CD14-positive monocyte (primary cell): ENCODE measurements around the gene PUDP. TPM values are rescaled to one million over a fixed set of nuclear protein-coding genes. Genes with fewer than 3 reads are reported as not detected.

Source experiments
- DNase-seq, 3 donors: peaks; one replicate each; pipeline ENCODE4 v3.0.0-alpha.2; 2011 to 2022
- H2AFZ ChIP-seq: 2 replicates; pipeline ENCODE4 v1.6.0; 2012; ENCODE audit warnings: mild to moderate bottlenecking, low read depth, low read length, inconsistent platforms; ENCODE audit not compliant: insufficient read depth, poor library complexity, severe bottlenecking
- H3K27ac ChIP-seq, 2 donors: 1 replicate in 1 of 2; 2 replicates in 1 of 2; pipeline ENCODE4 v1.5.1; 2012 to 2013; ENCODE audit warnings: low read length in 2 of 2, control low read depth in 1 of 2, inconsistent platforms in 1 of 2, low read depth in 1 of 2, mild to moderate bottlenecking in 1 of 2
- H3K27me3 ChIP-seq, 2 donors: one replicate each; pipeline versions ENCODE4 v1.6.0 to v1.6.1; 2011 to 2013; ENCODE audit warnings: low read length in 2 of 2; ENCODE audit not compliant: control insufficient read depth in 2 of 2, insufficient read depth in 2 of 2
- H3K36me3 ChIP-seq, 2 donors: replicated peaks in 1 of 2; 1 replicate in 1 of 2; 2 replicates in 1 of 2; pipeline versions ENCODE4 v1.5.1 to v1.6.1; 2012 to 2013; ENCODE audit warnings: low read length in 2 of 2, control low read depth in 1 of 2, inconsistent platforms in 1 of 2, mild to moderate bottlenecking in 1 of 2; ENCODE audit not compliant: insufficient read depth in 2 of 2, control insufficient read depth in 1 of 2
- H3K4me1 ChIP-seq, 2 donors: 1 replicate in 1 of 2; 2 replicates in 1 of 2; pipeline versions ENCODE4 v1.5.1 to v1.6.1; 2012 to 2013; ENCODE audit warnings: low read length in 2 of 2, control low read depth in 1 of 2, inconsistent platforms in 1 of 2, mild to moderate bottlenecking in 1 of 2, moderate library complexity in 1 of 2; ENCODE audit not compliant: insufficient read depth in 2 of 2, control insufficient read depth in 1 of 2
- H3K4me2 ChIP-seq: replicated peaks from 2 replicates; pipeline ENCODE3; 2012; ENCODE audit warnings: low read length, moderate library complexity, mild to moderate bottlenecking; ENCODE audit not compliant: poor library complexity, severe bottlenecking; ENCODE audit errors: extremely low read depth
- H3K4me3 ChIP-seq, 3 experiments: fragments of 200-600 bp in 1 of 3; sonication (generic) in 1 of 3; replicated peaks in 1 of 3; 1 replicate in 2 of 3; 2 replicates in 1 of 3; pipeline ENCODE4 v1.5.1; 2011 to 2013; ENCODE audit warnings: low read length in 3 of 3, mild to moderate bottlenecking in 3 of 3, control low read depth in 2 of 3, low read depth in 2 of 3, inconsistent platforms in 1 of 3, moderate library complexity in 1 of 3
- H3K79me2 ChIP-seq: 2 replicates; pipeline ENCODE4 v1.6.0; 2012; ENCODE audit warnings: mild to moderate bottlenecking, control low read depth, inconsistent platforms, low read length, moderate library complexity; ENCODE audit not compliant: insufficient read depth
- H3K9ac ChIP-seq: 2 replicates; pipeline ENCODE4 v1.6.0; 2017; ENCODE audit warnings: low read length, mild to moderate bottlenecking; ENCODE audit not compliant: insufficient read depth, poor library complexity, severe bottlenecking
- H3K9me3 ChIP-seq, 2 donors: replicated peaks in 1 of 2; 1 replicate in 1 of 2; 2 replicates in 1 of 2; pipeline versions ENCODE4 v1.5.1 to v1.6.1; 2012 to 2013; ENCODE audit warnings: low read length in 2 of 2, control low read depth in 1 of 2; ENCODE audit not compliant: control insufficient read depth in 1 of 2, insufficient read depth in 1 of 2
- H4K20me1 ChIP-seq: 2 replicates; pipeline ENCODE4 v1.6.0; 2012; ENCODE audit warnings: mild to moderate bottlenecking, low read length, control low read depth, moderate library complexity; ENCODE audit not compliant: insufficient read depth
- H3K27ac Mint-ChIP-seq, 7 donors: one replicate each; pipeline ENCODE4 v1.8.0; 2020; ENCODE audit warnings: mild to moderate bottlenecking in 7 of 7, mixed read lengths in 7 of 7, moderate library complexity in 6 of 7, inconsistent platforms in 2 of 7
- H3K27me3 Mint-ChIP-seq, 3 donors: one replicate each; pipeline ENCODE4 v1.8.0; 2021 to 2022; ENCODE audit warnings: low read depth in 3 of 3, mild to moderate bottlenecking in 3 of 3, mixed read lengths in 3 of 3, moderate library complexity in 3 of 3, inconsistent platforms in 1 of 3
- H3K36me3 Mint-ChIP-seq, 2 donors: one replicate each; pipeline ENCODE4 v1.8.0; 2020; ENCODE audit warnings: mixed read lengths in 2 of 2, inconsistent platforms in 1 of 2, mild to moderate bottlenecking in 1 of 2
- H3K4me1 Mint-ChIP-seq: one replicate; pipeline ENCODE4 v1.8.0; 2020; ENCODE audit warnings: mild to moderate bottlenecking, mixed read lengths
- H3K4me3 Mint-ChIP-seq, 2 donors: one replicate each; pipeline ENCODE4 v1.8.0; 2020; ENCODE audit warnings: mild to moderate bottlenecking in 2 of 2, mixed read lengths in 2 of 2, moderate library complexity in 1 of 2
- H3K9me3 Mint-ChIP-seq, 7 donors: one replicate each; pipeline ENCODE4 v1.8.0; 2020 to 2022; ENCODE audit warnings: mixed read lengths in 7 of 7, mild to moderate bottlenecking in 6 of 7, moderate library complexity in 6 of 7, inconsistent platforms in 2 of 7
- WGBS: methylation state at CpG from one replicate; pipeline ENCODE4 v1.1.5; 2013; ENCODE audit warnings: missing lambda C conversion rate; ENCODE audit not compliant: insufficient coverage; 5-methylcytosine and 5-hydroxymethylcytosine counted together
- intact Hi-C, 2 donors: fragments of 100-400 bp; cut with micrococcal nuclease; formaldehyde crosslinking; loops; one replicate each; pipeline versions ENCODE4 v1.15.0 to v1.15.1; 2023
- polyA plus RNA-seq, 3 donors: library from polyadenylated mRNA; depleted of rRNA in 1 of 3; unstranded in 2 of 3; stranded (reverse) in 1 of 3; fragments of 300-500 nt in 2 of 3; fragments of >200 nt in 1 of 3; fragmentation: Illumina TruSeq in 2 of 3; gene quantifications; 1 replicate in 2 of 3; 2 replicates in 1 of 3; pipeline ENCODE4 v1.2.3, GENCODE V29; 2012 to 2021
- TF ChIP-seq, protein P1 (sequence below): fragments of 200-600 bp; IDR thresholded peaks from one replicate; pipeline ENCODE4 v1.8.0; 2022; ENCODE audit warnings: antibody characterized with exemption, mild to moderate bottlenecking

The PUDP gene
- polyA plus RNA-seq, 3 donors, result 21.4 to 49.5 (median 45.4) TPM

- peaks cover 48% of the 10 kb centered on the region for H4K20me1 ChIP-seq
- H2AFZ ChIP-seq, result no peak overlapping the region
- no peak overlapping the region for H3K4me2 ChIP-seq
- H3K4me3 ChIP-seq, result no peak overlapping the region
- no peaks in the 10 kb centered on the region for H3K9me3 ChIP-seq
- H3K27ac ChIP-seq, result no peak overlapping the region
- 100% methylated on average over 1 of the region's 5 CpGs for WGBS
- intact Hi-C loops, result no loop called here
- peaks cover 0 to 6% (median 0%) of the 10 kb centered on the region in 7 donors for H3K9me3 Mint-ChIP-seq
- peaks cover 7% of the 10 kb centered on the region for H3K79me2 ChIP-seq
- H3K4me3 Mint-ChIP-seq, result no peak overlapping the region
- H3K27me3 Mint-ChIP-seq, result peaks cover 0 to 2% (median 1%) of the 10 kb centered on the region in 3 donors
- no peak overlapping the region for H3K27ac Mint-ChIP-seq
- peaks cover 13 to 87% of the 10 kb centered on the region in 2 donors for H3K36me3 ChIP-seq
- H3K36me3 Mint-ChIP-seq, result peaks cover 26 to 65% of the 10 kb centered on the region in 2 donors
- DNase-seq, result no peak
- H3K4me1 ChIP-seq, result no peaks in the 10 kb centered on the region
- H3K27me3 ChIP-seq, result no peaks in the 10 kb centered on the region
- TF ChIP-seq, protein P1, sequence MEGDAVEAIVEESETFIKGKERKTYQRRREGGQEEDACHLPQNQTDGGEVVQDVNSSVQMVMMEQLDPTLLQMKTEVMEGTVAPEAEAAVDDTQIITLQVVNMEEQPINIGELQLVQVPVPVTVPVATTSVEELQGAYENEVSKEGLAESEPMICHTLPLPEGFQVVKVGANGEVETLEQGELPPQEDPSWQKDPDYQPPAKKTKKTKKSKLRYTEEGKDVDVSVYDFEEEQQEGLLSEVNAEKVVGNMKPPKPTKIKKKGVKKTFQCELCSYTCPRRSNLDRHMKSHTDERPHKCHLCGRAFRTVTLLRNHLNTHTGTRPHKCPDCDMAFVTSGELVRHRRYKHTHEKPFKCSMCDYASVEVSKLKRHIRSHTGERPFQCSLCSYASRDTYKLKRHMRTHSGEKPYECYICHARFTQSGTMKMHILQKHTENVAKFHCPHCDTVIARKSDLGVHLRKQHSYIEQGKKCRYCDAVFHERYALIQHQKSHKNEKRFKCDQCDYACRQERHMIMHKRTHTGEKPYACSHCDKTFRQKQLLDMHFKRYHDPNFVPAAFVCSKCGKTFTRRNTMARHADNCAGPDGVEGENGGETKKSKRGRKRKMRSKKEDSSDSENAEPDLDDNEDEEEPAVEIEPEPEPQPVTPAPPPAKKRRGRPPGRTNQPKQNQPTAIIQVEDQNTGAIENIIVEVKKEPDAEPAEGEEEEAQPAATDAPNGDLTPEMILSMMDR, result no peak
- H3K4me1 Mint-ChIP-seq, result peaks cover 3% of the 10 kb centered on the region
- H3K9ac ChIP-seq, result no peak overlapping the region
Measured at GRCh38 chrX:7059859-7060258, 88.1 kb downstream of the PUDP start.

DNA sequence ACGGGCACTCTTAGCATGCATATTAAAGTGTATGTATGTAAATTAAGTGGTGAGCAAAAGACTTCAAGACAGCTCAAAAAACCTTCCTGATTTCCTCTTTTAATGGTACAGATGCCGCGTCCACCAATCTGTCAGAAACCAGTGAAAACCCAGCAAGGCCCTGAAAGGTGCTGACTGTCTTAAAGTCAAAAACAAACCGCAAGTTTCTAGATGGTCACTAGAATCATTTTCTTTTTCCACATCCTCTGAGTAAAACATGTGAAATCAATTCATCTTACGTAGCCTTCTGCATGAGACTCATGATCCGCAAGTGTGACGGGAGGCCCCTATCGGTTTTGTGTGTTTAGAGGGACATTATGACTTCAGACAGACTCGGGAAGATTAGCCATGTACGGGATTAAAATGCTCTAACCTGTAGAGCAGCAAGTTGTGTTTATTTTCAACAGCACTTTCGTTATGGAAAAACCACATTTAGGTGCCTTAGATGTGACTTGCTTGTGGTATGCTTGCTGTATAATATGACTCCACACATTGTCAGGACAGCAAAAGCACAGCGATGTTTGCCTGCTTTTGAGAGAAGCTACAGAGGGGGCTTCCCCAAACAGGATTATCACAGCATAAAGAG is 88.6 kb downstream of the PUDP start:
- no peak for DNase-seq
- no peak overlapping the region for H3K4me3 ChIP-seq
- Mint-ChIP-seq H3K9me3 (peaks cover 0 to 6% (median 0%) of the 10 kb centered on the region in 7 donors), H3K36me3 (peaks cover 29 to 69% of the 10 kb centered on the region in 2 donors), H3K4me1 (peaks cover 3% of the 10 kb centered on the region), H3K27ac (no peak overlapping the region), H3K27me3 (peaks cover 0 to 2% (median 1%) of the 10 kb centered on the region in 3 donors), H3K4me3 (no peak overlapping the region)
- no peaks in the 10 kb centered on the region for H3K9me3 ChIP-seq
- peaks cover 13 to 84% of the 10 kb centered on the region in 2 donors for H3K36me3 ChIP-seq
- intact Hi-C loops, result no loop called here
- H3K4me1 ChIP-seq, result no peaks in the 10 kb centered on the region
- 90% methylated on average over 3 of the region's 12 CpGs for WGBS
- H3K27ac ChIP-seq, result no peak overlapping the region
- H3K27me3 ChIP-seq, result no peaks in the 10 kb centered on the region
- no peak overlapping the region for H3K9ac ChIP-seq
- H3K4me2 ChIP-seq, result no peak overlapping the region
- peaks cover 7% of the 10 kb centered on the region for H3K79me2 ChIP-seq
- no peak overlapping the region for H2AFZ ChIP-seq
- H4K20me1 ChIP-seq, result peaks cover 43% of the 10 kb centered on the region
- TF ChIP-seq, protein P1, result no peak
